Right lobe of liver (tissue), 4 donors: ENCODE results near the gene CERS6.

Experiments
- CTCF ChIP-seq, 4 donors: fragments of 200-600 bp in 3 of 4; fragments of 450-650 bp in 1 of 4; IDR thresholded peaks; one replicate each; pipeline versions ENCODE4 v1.5.1 to v1.8.0; 2016 to 2022; ENCODE audit warnings: antibody characterized with exemption in 4 of 4, mild to moderate bottlenecking in 2 of 4
- POLR2A ChIP-seq: fragments of 450-650 bp; IDR thresholded peaks from one replicate; pipeline ENCODE4 v1.6.1; 2017; ENCODE audit warnings: antibody characterized with exemption, mild to moderate bottlenecking
- donor health status: DM: no; HTN: no; CAD: no.
- donor health status: DM: no; HTN: no; CAD: no.
- donor health status: DM: no; HTN: yes; CAD: no.

GRCh38 chr2:168480356-168480755, 24.3 kb downstream of the CERS6 start:
- no peak for TF ChIP-seq CTCF (IDR thresholded peaks at IDR 0.05)
- no peak for TF ChIP-seq POLR2A
